ENCODE data around the gene PODXL.

Gene PODXL

GRCh38 chr7:131557652-131558385 lies 1.4 kb upstream of the PODXL start:
- TF ChIP-seq SIN3A (IDR thresholded peaks at IDR 0.05; ENCODE audit: borderline replicate concordance, insufficient read depth, low read length) (no peak), FOXP2 (optimal IDR thresholded peaks at IDR 0.05; ENCODE audit: borderline replicate concordance, extremely low read depth, extremely low read length, insufficient read depth) (no peak), REST (IDR thresholded peaks at IDR 0.05; ENCODE audit: insufficient read depth in 1 of 2, low read depth in 2 of 2, low read length in 2 of 2) (no peak), POLR2AphosphoS5 (IDR thresholded peaks at IDR 0.05; ENCODE audit: low read depth, low read length) (no peak), TAF1 (IDR thresholded peaks at IDR 0.05; ENCODE audit: borderline replicate concordance, insufficient read depth, low read length) (no peak)

GRCh38 chr7:131556909-131557651 lies 652 bp upstream of the PODXL start:
- TF ChIP-seq SIN3A (IDR thresholded peaks at IDR 0.05; ENCODE audit: borderline replicate concordance, insufficient read depth, low read length) = no peak
- TF ChIP-seq REST (IDR thresholded peaks at IDR 0.05; ENCODE audit: insufficient read depth in 1 of 2, low read depth in 2 of 2, low read length in 2 of 2) = no peak
- TF ChIP-seq POLR2AphosphoS5 (IDR thresholded peaks at IDR 0.05; ENCODE audit: low read depth, low read length) = no peak
- no peak for TF ChIP-seq TAF1 (IDR thresholded peaks at IDR 0.05; ENCODE audit: borderline replicate concordance, insufficient read depth, low read length)
- TF ChIP-seq FOXP2 (optimal IDR thresholded peaks at IDR 0.05; ENCODE audit: borderline replicate concordance, extremely low read depth, extremely low read length, insufficient read depth) = no peak

- TF ChIP-seq SIN3A (IDR thresholded peaks at IDR 0.05; ENCODE audit: borderline replicate concordance, insufficient read depth, low read length) (no peak), POLR2AphosphoS5 (IDR thresholded peaks at IDR 0.05; ENCODE audit: low read depth, low read length) (no peak), TAF1 (IDR thresholded peaks at IDR 0.05; ENCODE audit: borderline replicate concordance, insufficient read depth, low read length) (no peak), FOXP2 (optimal IDR thresholded peaks at IDR 0.05; ENCODE audit: borderline replicate concordance, extremely low read depth, extremely low read length, insufficient read depth) (no peak), REST (IDR thresholded peaks at IDR 0.05; ENCODE audit: insufficient read depth in 1 of 2, low read depth in 2 of 2, low read length in 2 of 2) (no peak)
These were observed 826 bp downstream of the PODXL start for GRCh38 chr7:131555552-131556052.

- TF ChIP-seq SIN3A (IDR thresholded peaks at IDR 0.05; ENCODE audit: borderline replicate concordance, insufficient read depth, low read length) (no peak), REST (IDR thresholded peaks at IDR 0.05; ENCODE audit: insufficient read depth in 1 of 2, low read depth in 2 of 2, low read length in 2 of 2) (no peak), TAF1 (IDR thresholded peaks at IDR 0.05; ENCODE audit: borderline replicate concordance, insufficient read depth, low read length) (no peak), FOXP2 (optimal IDR thresholded peaks at IDR 0.05; ENCODE audit: borderline replicate concordance, extremely low read depth, extremely low read length, insufficient read depth) (no peak), POLR2AphosphoS5 (IDR thresholded peaks at IDR 0.05; ENCODE audit: low read depth, low read length) (no peak)
These were observed 1.4 kb downstream of the PODXL start for GRCh38 chr7:131554880-131555516.
